Left renal pelvis (tissue), 4 donors: Measurements from ENCODE around the gene TMEM258. TPM values are rescaled to one million over a fixed set of nuclear protein-coding genes. Genes with fewer than 3 reads are reported as not detected.

Source experiments
- DNase-seq, 4 donors: peaks; one replicate each; pipeline ENCODE4 v3.0.0-alpha.2; 2013; ENCODE audit warnings: low read depth in 4 of 4, low spot score in 3 of 4
- polyA plus RNA-seq, 4 donors: library from polyadenylated mRNA; unstranded; fragments of 120-200 nt; gene quantifications; one replicate each; pipeline ENCODE4 v1.2.1, GENCODE V29; 2013; ENCODE audit not compliant: insufficient read length in 4 of 4

Gene TMEM258
- polyA plus RNA-seq, 4 donors: 169 to 174 (median 172) TPM

- no peak for DNase-seq
Measured at GRCh38 chr11:61745781-61746441, 46.5 kb downstream of the TMEM258 start.

- no peak for DNase-seq
Measured at GRCh38 chr11:61744609-61745156, 47.7 kb downstream of the TMEM258 start.

GRCh38 chr11:61744181-61744580 is 48.2 kb downstream of the TMEM258 start:
- no peak for DNase-seq

GRCh38 chr11:61743486-61744095 is 48.8 kb downstream of the TMEM258 start:
- no peak for DNase-seq

GRCh38 chr11:61742391-61742790 is 50.0 kb downstream of the TMEM258 start:
- DNase-seq: no peak

GRCh38 chr11:61739966-61740365 is 52.4 kb downstream of the TMEM258 start:
- DNase-seq: no peak

- DNase-seq: no peak
Measured at GRCh38 chr11:61739413-61739812, 53.0 kb downstream of the TMEM258 start.

Other genes with a start within 250 kb of the TMEM258 start
- 1 to 10 TPM; 1.2 to 7.3 (median 5.7) TPM for gene SYT7, start 211.5 kb downstream of the TMEM258 start, polyA plus RNA-seq
- 1 to 10 TPM; 3.0 to 4.2 (median 3.3) TPM for gene DAGLA, start 112.2 kb downstream of the TMEM258 start, polyA plus RNA-seq
- 10 to 100 TPM in 3 of 4 donors, 1 to 10 TPM in 1; 7.9 to 26.7 (median 20.9) TPM for gene MYRF, start 40.0 kb downstream of the TMEM258 start, polyA plus RNA-seq
- 10 to 100 TPM; 19.4 to 39.7 (median 37.9) TPM for gene FEN1, start 312 bp upstream of the TMEM258 start, polyA plus RNA-seq
- 10 to 100 TPM; 33.2 to 46.7 (median 41.1) TPM for gene FADS1, start 24.4 kb upstream of the TMEM258 start, polyA plus RNA-seq
- gene FADS2, start 35.7 kb upstream of the TMEM258 start, polyA plus RNA-seq: 100 to 1,000 TPM in 2 of 4 donors, 10 to 100 TPM in 2; 83.8 to 142 (median 96.2) TPM
- 10 to 100 TPM; 12.7 to 21.9 (median 18.1) TPM for gene FADS3, start 98.9 kb upstream of the TMEM258 start, polyA plus RNA-seq
- gene RAB3IL1, start 125.0 kb upstream of the TMEM258 start, polyA plus RNA-seq: 10 to 100 TPM; 15.8 to 43.9 (median 22.7) TPM
- gene BEST1, start 157.8 kb upstream of the TMEM258 start, polyA plus RNA-seq: 1 to 10 TPM; 3.7 to 4.7 (median 4.2) TPM
- 1,000 to 10,000 TPM; 1,796 to 2,281 (median 2,069) TPM for gene FTH1, start 175.0 kb upstream of the TMEM258 start, polyA plus RNA-seq